Neural progenitor cell (in vitro differentiated cells): Measurements from ENCODE around the gene ARPP19. TPM values are rescaled to one million over a fixed set of nuclear protein-coding genes. Genes with fewer than 3 reads are reported as not detected.

Experiments used
- DNase-seq: peaks from one replicate; pipeline ENCODE4 v3.0.0-alpha.2; 2016; ENCODE audit warnings: low spot score
- H2AFZ ChIP-seq: fragments of 200-600 bp; sonication (generic); replicated peaks from 2 replicates; pipeline ENCODE4 v1.6.1; 2016; ENCODE audit warnings: antibody characterized with exemption
- H3F3A ChIP-seq: fragments of 200-600 bp; sonication (generic); 2 replicates; pipeline ENCODE4 v1.6.1; 2016; ENCODE audit warnings: antibody characterized with exemption, low read depth
- H3K27ac ChIP-seq: fragments of 200-600 bp; sonication (generic); 2 replicates; pipeline ENCODE4 v1.5.1; 2016; ENCODE audit warnings: mild to moderate bottlenecking
- H3K27me3 ChIP-seq: fragments of 200-600 bp; sonication (generic); 2 replicates; pipeline ENCODE4 v1.6.1; 2016; ENCODE audit warnings: mild to moderate bottlenecking, moderate library complexity
- H3K36me3 ChIP-seq: fragments of 200-600 bp; sonication (generic); 2 replicates; pipeline ENCODE4 v1.5.1; 2016
- H3K4me1 ChIP-seq: fragments of 200-600 bp; sonication (generic); 2 replicates; pipeline ENCODE4 v1.6.1; 2016; ENCODE audit warnings: mixed run types
- H3K4me2 ChIP-seq: fragments of 200-600 bp; sonication (generic); 2 replicates; pipeline ENCODE4 v1.6.1; 2016
- H3K4me3 ChIP-seq: fragments of 200-600 bp; sonication (generic); 2 replicates; pipeline ENCODE4 v1.5.1; 2016
- H3K79me2 ChIP-seq: fragments of 200-600 bp; sonication (generic); 2 replicates; pipeline ENCODE4 v1.6.1; 2016; ENCODE audit warnings: low read depth
- H3K9ac ChIP-seq: fragments of 200-600 bp; sonication (generic); 2 replicates; pipeline ENCODE4 v1.6.1; 2016
- H3K9me3 ChIP-seq: fragments of 200-600 bp; sonication (generic); 2 replicates; pipeline ENCODE4 v1.5.1; 2016; ENCODE audit warnings: low read depth
- H4K20me1 ChIP-seq: fragments of 200-600 bp; sonication (generic); 2 replicates; pipeline ENCODE4 v1.6.1; 2016; ENCODE audit warnings: low read depth
- H3K27ac Mint-ChIP-seq: 3 replicates; pipeline ENCODE4 v1.8.0; 2021; ENCODE audit warnings: mixed read lengths
- H3K27me3 Mint-ChIP-seq: 2 replicates; pipeline ENCODE4 v1.8.0; 2022; ENCODE audit warnings: low read depth, mild to moderate bottlenecking, inconsistent platforms, moderate library complexity, mixed read lengths; ENCODE audit not compliant: insufficient read depth
- H3K36me3 Mint-ChIP-seq: 3 replicates; pipeline ENCODE4 v1.8.0; 2021; ENCODE audit warnings: mixed read lengths
- H3K4me1 Mint-ChIP-seq: 3 replicates; pipeline ENCODE4 v1.8.0; 2021; ENCODE audit warnings: mixed read lengths
- H3K4me3 Mint-ChIP-seq: 3 replicates; pipeline ENCODE4 v1.8.0; 2021; ENCODE audit warnings: mild to moderate bottlenecking, moderate library complexity, mixed read lengths
- H3K9me3 Mint-ChIP-seq: 3 replicates; pipeline ENCODE4 v1.8.0; 2020; ENCODE audit warnings: mixed read lengths
- CTCF ChIP-seq: fragments of 200-600 bp; sonication (generic); IDR thresholded peaks from 2 replicates; pipeline ENCODE4 v1.5.1; 2017; ENCODE audit warnings: antibody characterized with exemption, mild to moderate bottlenecking
- EZH2 ChIP-seq: fragments of 200-600 bp; sonication (generic); IDR thresholded peaks from 2 replicates; pipeline ENCODE4 v1.6.1; 2017; ENCODE audit warnings: antibody characterized with exemption, mild to moderate bottlenecking, moderate library complexity
- EZH2phosphoT487 ChIP-seq: fragments of 200-600 bp; sonication (generic); IDR thresholded peaks from 2 replicates; pipeline ENCODE4 v1.6.1; 2017; ENCODE audit warnings: antibody characterized with exemption
- total RNA-seq: library from RNA; depleted of rRNA; stranded (reverse); fragments of >200 nt; gene quantifications from 2 replicates; pipeline ENCODE4 v1.2.3, GENCODE V29; 2015; ENCODE audit warnings: low replicate concordance

ARPP19 gene
- total RNA-seq, 1 donor from 2014 or later = 276 TPM

DNA sequence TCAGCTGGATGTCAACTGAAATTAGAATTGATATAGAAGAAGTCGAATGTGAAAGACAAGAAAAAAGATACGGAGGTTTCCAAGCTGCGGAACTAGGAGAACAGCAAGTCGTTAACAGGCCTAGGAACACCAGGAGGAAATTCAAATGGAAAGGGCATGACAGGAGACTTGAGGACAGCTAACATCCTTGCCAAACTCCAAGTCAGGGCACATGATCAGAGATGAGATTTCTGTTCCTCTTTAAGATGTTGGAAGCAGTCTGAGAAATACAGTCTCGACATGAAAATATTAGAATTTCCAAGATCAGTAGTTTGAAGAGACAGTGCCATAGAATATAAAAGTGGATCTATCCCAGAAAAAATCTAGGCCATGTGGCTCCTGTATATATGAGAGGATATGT is 45.2 kb downstream of the ARPP19 start:
- H3K36me3 ChIP-seq = no peaks in the 10 kb centered on the region
- peaks cover 21% of the 10 kb centered on the region for H3K79me2 ChIP-seq
- no peak overlapping the region for H2AFZ ChIP-seq
- no peaks in the 10 kb centered on the region for H3K9me3 Mint-ChIP-seq
- no peaks in the 10 kb centered on the region for H3K4me1 ChIP-seq
- H3K4me3 ChIP-seq = no peak overlapping the region
- H3K4me1 Mint-ChIP-seq = peaks cover 14% of the 10 kb centered on the region
- H3K27ac Mint-ChIP-seq = no peak overlapping the region
- peaks cover 29% of the 10 kb centered on the region for H4K20me1 ChIP-seq
- peaks cover 2% of the 10 kb centered on the region for H3K27me3 Mint-ChIP-seq
- peaks cover 17% of the 10 kb centered on the region for H3F3A ChIP-seq
- TF ChIP-seq EZH2 = no peak
- DNase-seq = no peak
- H3K4me2 ChIP-seq = no peak overlapping the region
- H3K27me3 ChIP-seq = peaks cover 16% of the 10 kb centered on the region
- no peaks in the 10 kb centered on the region for H3K9me3 ChIP-seq
- H3K27ac ChIP-seq = no peak overlapping the region
- H3K9ac ChIP-seq = no peak overlapping the region
- H3K36me3 Mint-ChIP-seq = no peaks in the 10 kb centered on the region
- no peak overlapping the region for H3K4me3 Mint-ChIP-seq

- no peaks in the 10 kb centered on the region for H3K36me3 ChIP-seq
- peaks cover 21% of the 10 kb centered on the region for H3K79me2 ChIP-seq
- H3F3A ChIP-seq = peaks cover 13% of the 10 kb centered on the region
- H3K4me2 ChIP-seq = no peak overlapping the region
- DNase-seq = no peak
- H3K36me3 Mint-ChIP-seq = no peaks in the 10 kb centered on the region
- H3K4me1 Mint-ChIP-seq = peaks cover 14% of the 10 kb centered on the region
- no peak overlapping the region for H3K27ac Mint-ChIP-seq
- no peak overlapping the region for H3K4me3 Mint-ChIP-seq
- no peaks in the 10 kb centered on the region for H3K4me1 ChIP-seq
- H4K20me1 ChIP-seq = peaks cover 29% of the 10 kb centered on the region
- no peaks in the 10 kb centered on the region for H3K9me3 ChIP-seq
- TF ChIP-seq CTCF (no peak), EZH2 (no peak), EZH2phosphoT487 (no peak)
- no peak overlapping the region for H2AFZ ChIP-seq
- no peak overlapping the region for H3K4me3 ChIP-seq
- H3K9ac ChIP-seq = no peak overlapping the region
- no peaks in the 10 kb centered on the region for H3K9me3 Mint-ChIP-seq
- H3K27me3 Mint-ChIP-seq = peaks cover 2% of the 10 kb centered on the region
- no peak overlapping the region for H3K27ac ChIP-seq
- H3K27me3 ChIP-seq = peaks cover 16% of the 10 kb centered on the region
Measured at GRCh38 chr15:52523192-52523591, 45.6 kb downstream of the ARPP19 start.

DNA sequence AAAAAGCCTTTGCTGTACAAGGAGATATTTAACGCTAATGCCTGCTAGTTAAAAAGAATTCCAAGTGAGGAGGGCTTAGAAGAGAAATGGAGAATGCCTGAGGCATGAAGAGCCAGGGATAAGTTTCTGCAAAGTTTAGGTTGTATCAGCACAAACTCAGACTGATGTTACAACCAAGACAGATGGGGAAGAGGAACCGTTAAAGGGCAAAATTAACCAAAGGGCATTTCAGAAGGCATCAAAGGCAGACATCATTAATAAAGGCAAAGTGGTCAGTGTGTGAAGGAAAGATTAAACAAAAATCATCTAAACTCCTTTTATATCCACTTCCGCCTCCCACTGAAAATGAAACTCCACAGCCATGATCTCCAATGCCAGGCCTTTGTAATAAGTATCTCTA is 47.1 kb downstream of the ARPP19 start:
- no peak overlapping the region for H3K9ac ChIP-seq
- H3K4me3 ChIP-seq = no peak overlapping the region
- Mint-ChIP-seq H3K27ac (no peak overlapping the region), H3K4me1 (peaks cover 2% of the 10 kb centered on the region), H3K36me3 (no peaks in the 10 kb centered on the region), H3K27me3 (peaks cover 2% of the 10 kb centered on the region), H3K9me3 (no peaks in the 10 kb centered on the region), H3K4me3 (no peak overlapping the region)
- peaks cover 14% of the 10 kb centered on the region for H4K20me1 ChIP-seq
- DNase-seq = no peak
- H3K79me2 ChIP-seq = peaks cover 10% of the 10 kb centered on the region
- H3K36me3 ChIP-seq = no peaks in the 10 kb centered on the region
- H3K4me2 ChIP-seq = no peak overlapping the region
- no peaks in the 10 kb centered on the region for H3K4me1 ChIP-seq
- H2AFZ ChIP-seq = no peak overlapping the region
- no peak overlapping the region for H3K27ac ChIP-seq
- H3F3A ChIP-seq = peaks cover 6% of the 10 kb centered on the region
- TF ChIP-seq EZH2phosphoT487 = no peak
- no peak for TF ChIP-seq EZH2
- no peak for TF ChIP-seq CTCF
- no peaks in the 10 kb centered on the region for H3K9me3 ChIP-seq
- H3K27me3 ChIP-seq = peaks cover under 1% of the 10 kb centered on the region

- Mint-ChIP-seq H3K27ac (no peak overlapping the region), H3K27me3 (peaks cover 2% of the 10 kb centered on the region), H3K9me3 (no peaks in the 10 kb centered on the region), H3K4me3 (no peak overlapping the region), H3K36me3 (no peaks in the 10 kb centered on the region), H3K4me1 (peaks cover 2% of the 10 kb centered on the region)
- no peak for DNase-seq
- Histone ChIP-seq H3K36me3 (no peaks in the 10 kb centered on the region), H3K27me3 (no peaks in the 10 kb centered on the region), H3K9ac (no peak overlapping the region), H3K79me2 (peaks cover 6% of the 10 kb centered on the region), H4K20me1 (peaks cover 11% of the 10 kb centered on the region), H2AFZ (no peak overlapping the region), H3F3A (peaks cover 6% of the 10 kb centered on the region), H3K4me2 (no peak overlapping the region), H3K4me3 (no peak overlapping the region), H3K27ac (no peak overlapping the region), H3K9me3 (no peaks in the 10 kb centered on the region), H3K4me1 (no peaks in the 10 kb centered on the region)
- TF ChIP-seq EZH2 (no peak), CTCF (no peak), EZH2phosphoT487 (no peak)
Measured at GRCh38 chr15:52520421-52520820, 48.4 kb downstream of the ARPP19 start.
